Testis (tissue), 2 donors: ENCODE measurements around the gene DSN1.

Source experiments
- CTCF ChIP-seq, 3 experiments: fragments of 450-650 bp in 2 of 3; fragments of 200-600 bp in 1 of 3; sonication (generic) in 1 of 3; IDR thresholded peaks; one replicate each; pipeline ENCODE4 v1.5.1; 2016 to 2019; ENCODE audit warnings: antibody characterized with exemption in 3 of 3, mild to moderate bottlenecking in 2 of 3, moderate library complexity in 1 of 3
- POLR2A ChIP-seq: fragments of 450-650 bp; IDR thresholded peaks from one replicate; pipeline ENCODE4 v1.6.1; 2017; ENCODE audit warnings: antibody characterized with exemption, mild to moderate bottlenecking, moderate library complexity

- TF ChIP-seq CTCF (IDR thresholded peaks at IDR 0.05): no peak
- TF ChIP-seq POLR2A: no peak
Measured at GRCh38 chr20:36761125-36761524, 12.4 kb downstream of the DSN1 start.
